Measurements from ENCODE around the gene LRRC38.
"Not testable (repeated sequence)": the region's sequence is repeated elsewhere in the genome, so short reads cannot be mapped to it uniquely, and the experiment has no call there.

LRRC38 gene, protein sequence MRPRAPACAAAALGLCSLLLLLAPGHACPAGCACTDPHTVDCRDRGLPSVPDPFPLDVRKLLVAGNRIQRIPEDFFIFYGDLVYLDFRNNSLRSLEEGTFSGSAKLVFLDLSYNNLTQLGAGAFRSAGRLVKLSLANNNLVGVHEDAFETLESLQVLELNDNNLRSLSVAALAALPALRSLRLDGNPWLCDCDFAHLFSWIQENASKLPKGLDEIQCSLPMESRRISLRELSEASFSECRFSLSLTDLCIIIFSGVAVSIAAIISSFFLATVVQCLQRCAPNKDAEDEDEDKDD
- 0 reads per million in 4 donors for total RNA-seq

- DNase-seq = no peak
Observed at GRCh38 chr1:13513895-13514546, at the start of gene LRRC38. LRRC38 (minus strand) TSS chr1:13514003; CDS start chr1:13513593, 410 bp downstream.

DNA sequence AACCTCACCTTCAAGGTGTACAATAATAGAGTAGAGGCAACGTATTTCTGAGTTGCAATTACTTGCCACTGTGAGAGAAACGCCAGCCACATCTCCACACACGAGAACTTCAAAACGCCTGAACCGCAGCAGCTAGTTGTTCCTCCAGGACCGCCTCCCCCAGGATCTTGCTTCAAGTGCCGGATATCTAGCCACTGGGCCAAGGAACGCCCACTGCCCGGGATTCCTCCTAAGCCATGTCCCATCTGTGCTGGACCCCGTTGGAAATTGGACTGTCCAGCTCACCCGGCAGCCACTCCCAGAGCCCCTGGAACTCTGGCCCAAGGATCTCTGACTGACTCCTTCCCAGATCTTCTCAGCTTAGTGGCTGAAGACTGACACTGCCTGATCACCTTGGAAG lies 49.2 kb upstream of the LRRC38 start:
- DNase-seq = not testable (repeated sequence)

DNA sequence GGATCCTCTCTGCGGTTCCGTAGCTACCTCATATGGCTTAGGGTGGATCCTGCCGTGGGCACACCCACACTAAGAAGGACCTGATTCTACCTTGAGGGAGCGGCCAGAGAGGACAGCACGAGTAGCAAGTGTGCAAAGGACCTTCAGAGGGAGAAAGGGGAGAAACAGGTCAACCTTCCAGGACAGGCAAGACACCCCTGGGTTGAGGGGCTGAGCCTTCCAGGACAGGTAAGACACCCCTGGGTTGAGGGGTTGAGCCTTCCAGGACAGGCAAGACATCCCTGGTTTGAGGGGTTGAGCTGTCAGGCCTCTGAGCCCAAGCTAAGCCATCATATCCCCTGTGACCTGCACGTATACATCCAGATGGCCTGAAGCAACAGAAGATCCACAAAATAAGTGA lies 46.7 kb upstream of the LRRC38 start:
- DNase-seq = no peak

- DNase-seq = no peak
Observed at GRCh38 chr1:13556224-13556764, 42.5 kb upstream of the LRRC38 start.

DNA sequence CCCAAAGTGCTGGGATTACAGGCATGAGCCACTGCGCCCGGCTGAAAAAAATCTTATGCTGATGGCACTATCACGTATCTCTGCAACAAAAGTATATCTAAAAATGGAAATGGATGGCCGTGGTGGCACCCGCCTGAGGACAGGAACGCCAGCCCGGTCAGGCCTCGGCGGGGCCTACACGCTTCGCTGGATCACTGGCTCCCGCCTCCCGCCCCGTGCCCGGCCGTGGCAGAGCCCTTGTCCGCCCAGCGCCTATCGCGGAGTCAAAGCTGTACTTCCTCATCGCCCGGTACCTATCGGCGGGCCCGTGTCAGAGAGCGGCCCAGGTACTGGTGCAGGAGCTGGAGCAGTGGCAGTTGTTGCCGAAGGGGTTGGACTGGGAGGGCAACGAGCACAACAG lies 41.0 kb upstream of the LRRC38 start:
- DNase-seq = no peak

DNA sequence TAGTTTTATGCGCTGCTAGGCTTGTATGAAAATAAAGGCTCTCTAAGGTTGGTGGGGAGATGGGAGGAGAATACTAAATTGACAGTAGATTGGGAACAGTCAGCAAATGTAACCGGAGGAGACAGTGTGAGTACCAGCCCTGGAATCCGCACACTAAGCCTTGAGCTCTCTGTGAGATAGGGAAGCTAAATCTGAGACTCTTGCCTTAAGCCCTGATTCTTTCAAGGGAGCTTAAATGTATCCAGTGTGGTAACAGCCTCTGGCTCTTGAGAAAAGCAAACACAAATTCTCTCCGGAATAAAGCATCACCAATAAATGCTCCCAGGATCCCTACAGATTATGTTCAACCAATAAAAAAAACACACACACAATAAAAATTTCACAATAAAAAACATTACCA lies 36.9 kb upstream of the LRRC38 start:
- no peak for DNase-seq

DNA sequence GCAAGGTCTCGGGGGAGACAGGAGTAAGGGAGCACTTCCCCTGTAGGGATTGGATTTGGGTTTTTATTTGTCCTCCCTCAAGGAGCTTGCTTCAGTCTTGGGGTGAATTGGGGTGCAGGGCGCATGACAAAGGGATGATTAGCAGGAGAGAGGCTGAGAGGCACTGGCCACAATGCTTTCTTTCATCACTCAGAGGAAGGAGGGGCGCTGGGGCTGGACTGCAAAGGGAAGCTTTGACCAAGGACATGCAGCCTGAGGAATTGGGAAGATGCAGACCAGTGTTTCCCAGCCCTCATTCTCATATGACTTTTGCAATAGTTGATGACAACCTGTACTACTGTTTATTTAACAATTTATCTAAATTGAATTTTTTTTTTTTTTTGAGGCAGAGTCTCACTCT lies 35.7 kb upstream of the LRRC38 start:
- DNase-seq = no peak

DNA sequence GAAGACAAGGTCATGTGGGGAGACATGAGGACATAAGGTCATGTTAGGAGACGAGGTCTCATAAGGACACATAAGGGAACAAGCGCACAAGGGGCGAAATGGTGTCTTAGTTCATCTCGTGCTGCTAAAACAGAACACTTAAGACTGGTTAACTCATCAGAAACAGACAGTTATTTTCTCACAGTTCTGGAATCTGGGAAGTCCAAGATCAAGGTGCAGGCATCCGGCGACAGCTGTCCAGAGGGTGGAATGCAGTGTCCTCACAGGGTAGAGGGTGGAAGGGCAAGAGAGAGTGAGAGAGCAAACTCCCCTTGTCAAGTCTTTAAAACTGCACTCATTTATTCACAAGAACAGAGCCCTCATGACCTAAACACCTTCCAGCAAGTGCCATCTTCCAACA lies 35.2 kb upstream of the LRRC38 start:
- DNase-seq = no peak

DNA sequence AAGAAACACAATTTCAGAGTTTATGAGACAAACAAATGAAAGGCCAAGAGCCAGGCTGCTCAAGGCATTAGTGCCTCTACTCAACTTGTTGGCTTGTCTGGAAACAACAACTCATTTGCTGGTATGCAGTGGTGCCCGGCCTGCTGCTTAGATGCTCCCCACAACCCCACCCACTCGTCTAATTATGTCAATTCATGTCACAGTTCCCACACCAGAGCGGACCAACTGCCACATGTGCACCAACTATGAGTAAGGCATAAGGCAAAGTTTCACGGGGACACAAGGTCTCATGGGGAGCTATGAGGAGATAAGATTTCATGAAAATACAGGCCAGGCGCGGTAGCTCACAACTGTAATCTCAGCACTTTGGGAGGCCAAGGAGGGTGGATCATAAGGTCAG lies 34.5 kb upstream of the LRRC38 start:
- DNase-seq = no peak

DNA sequence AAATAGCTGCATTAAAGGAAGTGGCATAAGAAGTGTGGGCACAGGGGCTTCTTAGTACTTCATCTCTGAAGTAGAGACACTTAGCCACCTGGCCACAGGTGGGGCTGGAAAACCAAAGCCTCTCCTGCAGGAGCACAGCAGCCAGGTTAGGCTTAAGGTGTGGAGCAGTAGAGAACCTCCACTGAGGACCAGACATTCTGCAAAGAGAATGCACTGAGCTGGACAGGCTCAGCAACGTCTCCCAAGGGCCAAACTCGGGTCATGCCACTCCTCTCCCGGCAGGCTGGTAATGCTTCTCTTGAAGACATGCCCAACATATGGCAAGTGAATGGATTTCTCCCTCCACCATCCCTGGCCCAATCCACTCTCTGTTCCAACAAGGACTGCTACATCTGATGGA lies 33.0 kb upstream of the LRRC38 start:
- DNase-seq = no peak

GRCh38 chr1:13544221-13544556 lies 30.4 kb upstream of the LRRC38 start:
- no peak for DNase-seq

- DNase-seq = no peak
Observed at GRCh38 chr1:13543451-13544220, 29.8 kb upstream of the LRRC38 start.

DNA sequence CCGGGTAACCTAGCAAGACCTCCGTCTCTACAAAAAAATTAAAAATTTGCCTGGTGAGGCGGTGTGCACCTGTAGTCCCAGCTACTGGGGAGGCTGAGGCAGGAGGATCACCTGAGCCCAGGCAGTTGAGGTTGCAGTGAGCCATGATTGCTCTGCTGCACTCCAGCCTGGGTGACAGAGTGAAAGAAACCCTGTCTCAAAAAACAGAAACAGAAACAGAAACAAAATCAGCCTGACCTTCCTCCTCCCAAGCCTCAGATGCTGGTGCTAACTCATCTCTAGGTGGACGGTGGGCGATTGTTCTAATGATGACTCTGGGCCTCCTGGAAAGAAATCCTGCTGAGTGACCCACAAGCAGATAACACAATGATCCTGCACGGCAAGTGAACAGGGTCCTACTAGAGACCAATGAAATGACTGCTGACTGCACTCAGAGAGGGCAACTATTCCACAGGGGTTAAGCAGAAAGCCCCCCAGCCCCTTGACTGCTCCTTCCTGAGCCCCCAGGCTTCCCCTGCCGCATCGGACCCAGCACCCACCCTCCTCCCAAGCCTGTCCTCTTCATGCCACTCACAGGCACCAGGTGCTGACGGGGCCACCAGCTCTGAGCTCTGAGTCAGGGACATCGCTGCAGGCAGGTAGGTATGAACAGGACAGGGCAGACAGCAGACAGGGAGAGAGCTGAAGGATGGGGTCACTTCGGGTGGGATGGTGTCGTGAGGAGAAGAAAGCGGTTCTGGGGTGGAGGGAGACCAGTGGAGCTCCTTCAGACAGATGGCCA lies 27.8 kb upstream of the LRRC38 start:
- no peak for DNase-seq

GRCh38 chr1:13540866-13541265 lies 27.1 kb upstream of the LRRC38 start:
- DNase-seq = no peak

DNA sequence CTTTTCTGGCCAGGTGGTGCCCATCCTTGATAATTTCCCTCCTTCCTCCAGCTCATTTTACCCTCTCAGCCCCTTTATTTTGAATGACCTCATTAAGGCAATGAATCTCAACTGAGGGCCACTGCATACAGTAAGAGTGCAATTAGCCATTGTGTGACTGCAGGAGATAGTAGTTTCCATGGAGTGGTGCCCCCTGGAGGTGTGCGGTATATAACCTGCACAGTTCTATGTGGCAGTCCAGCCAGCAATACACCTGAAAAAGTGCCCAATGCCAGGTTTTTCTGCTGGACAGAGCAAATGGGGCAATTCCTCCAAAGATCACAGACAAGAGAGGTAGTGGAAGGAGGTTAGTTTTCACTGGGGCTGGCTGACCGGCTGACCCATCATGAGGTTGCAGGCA lies 25.9 kb upstream of the LRRC38 start:
- DNase-seq = no peak

DNA sequence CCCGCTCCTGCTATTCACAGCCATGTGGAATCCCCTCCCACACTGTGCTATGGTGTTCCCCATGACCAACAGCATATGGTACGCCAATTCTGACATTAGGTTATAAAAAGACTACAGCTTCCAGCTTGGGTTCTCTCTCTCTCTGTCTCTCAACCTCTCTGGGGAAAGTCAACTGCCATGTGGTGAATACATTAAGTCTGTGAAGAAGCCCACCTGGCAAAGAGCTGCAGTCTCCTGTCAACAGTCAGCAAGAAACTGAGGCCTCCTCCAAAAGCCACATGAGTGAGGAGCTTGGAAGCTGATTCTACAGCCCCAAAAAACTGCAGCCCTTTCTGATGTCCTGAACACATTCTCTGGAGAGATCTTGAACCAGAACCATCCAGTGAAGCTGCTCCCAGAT lies 25.0 kb upstream of the LRRC38 start:
- DNase-seq = no peak

GRCh38 chr1:13536571-13536970 lies 22.8 kb upstream of the LRRC38 start:
- no peak for DNase-seq

DNA sequence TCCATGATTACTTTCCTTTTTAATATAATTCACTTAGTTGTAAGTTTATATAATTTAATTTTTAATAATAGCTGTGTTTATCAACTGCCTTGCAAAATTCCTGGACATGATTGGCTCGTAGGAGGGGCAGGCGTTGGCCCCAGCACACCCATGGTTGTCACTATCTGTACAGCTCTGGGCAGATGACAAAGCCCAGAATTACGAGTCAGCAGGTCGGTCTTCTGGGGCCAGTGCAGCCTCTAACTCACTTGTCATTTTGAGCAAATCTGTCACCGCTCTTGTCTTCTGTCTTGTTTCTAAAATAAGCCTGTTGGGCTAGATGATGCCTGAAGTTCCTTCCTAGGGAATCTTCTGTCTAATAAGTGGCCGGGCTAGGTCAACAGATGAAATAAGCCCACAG lies 21.4 kb upstream of the LRRC38 start:
- no peak for DNase-seq

- no peak for DNase-seq
Observed at GRCh38 chr1:13528320-13528719, 14.5 kb upstream of the LRRC38 start.

GRCh38 chr1:13523780-13524477 lies 10.1 kb upstream of the LRRC38 start:
- DNase-seq = no peak

- DNase-seq = no peak
Observed at GRCh38 chr1:13520985-13521384, 7.2 kb upstream of the LRRC38 start.

- no peak for DNase-seq
Observed at GRCh38 chr1:13517193-13517812, 3.5 kb upstream of the LRRC38 start.
